ENCODE data around the gene FAM53A.

GRCh38 chr4:1611501-1611870 lies 72.6 kb downstream of the FAM53A start:
- no peak for TF ChIP-seq NR3C1 (IDR thresholded peaks at IDR 0.05)
- TF ChIP-seq CTCF (IDR thresholded peaks at IDR 0.05): no peak
- no peak for TF ChIP-seq USF2 (IDR thresholded peaks at IDR 0.05)
- no peak for TF ChIP-seq POLR2A (IDR thresholded peaks at IDR 0.05; ENCODE audit: low read length)
- TF ChIP-seq FOSL2 (IDR thresholded peaks at IDR 0.05): no peak
- no peak for TF ChIP-seq FOSL2 (CRISPR knock-in tag; IDR thresholded peaks at IDR 0.05)
- no peak for TF ChIP-seq EP300 (IDR thresholded peaks at IDR 0.05)
- no peak for TF ChIP-seq ELK1 (IDR thresholded peaks at IDR 0.05; ENCODE audit: low read depth, low read length)
- no peak for TF ChIP-seq EHMT2 (IDR thresholded peaks at IDR 0.05; ENCODE audit: low read depth)
- TF ChIP-seq RAD21 (conservative IDR thresholded peaks at IDR 0.05 in 1 of 2, IDR thresholded peaks at IDR 0.05 in 1 of 2): no peak
- TF ChIP-seq RNF2 (IDR thresholded peaks at IDR 0.05; ENCODE audit: borderline replicate concordance, low read depth): no peak
- no peak for TF ChIP-seq KDM1A (IDR thresholded peaks at IDR 0.05; ENCODE audit: low read depth)
- no peak for TF ChIP-seq JUNB (IDR thresholded peaks at IDR 0.05)

All from A549 (cell line).